K562 (cell line): ENCODE data around the gene DPP9. TPM values are rescaled to one million over a fixed set of nuclear protein-coding genes. Genes with fewer than 3 reads are reported as not detected.

Experiments used
- HSF4 ChIP-seq: fragments of 250-450 bp; sonication (Bioruptor Pico); IDR thresholded peaks from 2 replicates; pipeline ENCODE4 v2.1.2; 2022; ENCODE audit warnings: mild to moderate bottlenecking, moderate library complexity, borderline replicate concordance
- MECOM ChIP-seq: fragments of 250-450 bp; sonication (Bioruptor Pico); IDR thresholded peaks from 2 replicates; pipeline ENCODE4 v1.8.0; 2022; ENCODE audit warnings: inconsistent platforms
- POLR2AphosphoS2 ChIP-seq: IDR thresholded peaks from 2 replicates; pipeline ENCODE4 v1.6.1; 2012; ENCODE audit warnings: low read length, improper control_type of control experiment
- SMAD1 ChIP-seq: fragments of 150-350 bp; IDR thresholded peaks from 2 replicates; pipeline ENCODE4 v1.6.1; 2014; ENCODE audit warnings: low read length, low read depth; ENCODE audit not compliant: partially characterized antibody
- SUPT5H ChIP-seq: fragments of 450-650 bp; IDR thresholded peaks from 2 replicates; pipeline ENCODE4 v1.6.1; 2016
- ZNF133 ChIP-seq: fragments of 250-450 bp; sonication (Bioruptor Pico); IDR thresholded peaks from 2 replicates; pipeline ENCODE4 v1.4.0; 2020; ENCODE audit warnings: mild to moderate bottlenecking
- ZNF274 ChIP-seq: IDR thresholded peaks from 2 replicates; pipeline ENCODE4 v1.6.1; 2011; ENCODE audit warnings: low read depth, mild to moderate bottlenecking, low read length, moderate library complexity, borderline replicate concordance
- ZNF561 ChIP-seq: fragments of 450-650 bp; formaldehyde crosslinking; conservative IDR thresholded peaks from 2 replicates; pipeline ENCODE4 v1.4.0; 2020; ENCODE audit warnings: mild to moderate bottlenecking, moderate library complexity
- ZNF780A ChIP-seq: fragments of 250-450 bp; sonication (Bioruptor Pico); IDR thresholded peaks from 2 replicates; pipeline ENCODE4 v1.5.0; 2021; ENCODE audit warnings: mild to moderate bottlenecking
- polyA plus RNA-seq, 8 experiments: library from polyadenylated mRNA; depleted of rRNA in 4 of 8; stranded (reverse) in 5 of 8; unstranded in 3 of 8; fragments of >200 nt; fragmentation: Nextera tagmentation in 2 of 8; fragmentation: Illumina TruSeq in 1 of 8; extraction: Ambion mirVana in 2 of 8; extraction: Trizol in 1 of 8; gene quantifications; 2 replicates each; pipeline versions ENCODE4 v1.2.1 to v1.2.3, GENCODE V29; 2011 to 2014; ENCODE audit warnings: inconsistent platforms in 1 of 8, missing spikeins in 1 of 8
- total RNA-seq, 7 experiments: library from RNA; depleted of rRNA in 6 of 7; stranded (reverse); fragments of >200 nt in 6 of 7; fragmentation: Illumina TruSeq in 2 of 7; extraction: Trizol in 2 of 7; gene quantifications; 2 replicates each; pipeline versions ENCODE4 v1.2.1 to v1.2.3, GENCODE V29; 2011 to 2021; ENCODE audit warnings: low replicate concordance in 1 of 7
- TF ChIP-seq, protein P1 (sequence below), 3 experiments: fragments of 200-800 bp in 1 of 3; sonication (Bioruptor generic) in 1 of 3; sonication (generic) in 1 of 3; formaldehyde crosslinking in 1 of 3; IDR thresholded peaks; 2 replicates each; pipeline versions ENCODE4 v1.6.1 to v1.8.0; 2016 to 2022; ENCODE audit warnings: mild to moderate bottlenecking in 2 of 3, missing compliant biosample characterization in 2 of 3, missing genetic modification characterization in 2 of 3, missing genetic modification reagents in 1 of 3
- TF ChIP-seq, protein P2 (sequence below): sonication (generic); formaldehyde crosslinking; IDR thresholded peaks from 2 replicates; pipeline ENCODE4 v1.8.0; 2023; ENCODE audit warnings: mild to moderate bottlenecking, missing genetic modification reagents
- TF ChIP-seq, protein P3 (sequence below): fragments of 450-650 bp; IDR thresholded peaks from 2 replicates; pipeline ENCODE4 v1.6.1; 2016; ENCODE audit warnings: low read depth, mild to moderate bottlenecking, moderate library complexity
- TF ChIP-seq, protein P4 (sequence below): fragments of 450-650 bp; formaldehyde crosslinking; IDR thresholded peaks from 2 replicates; pipeline ENCODE4 v1.4.0; 2020; ENCODE audit warnings: mild to moderate bottlenecking, moderate library complexity

Gene DPP9
- total and polyA plus RNA-seq, 9 of the 15 experiments (the other 6 are each of a cell fraction or from before 2014, with no cell fraction given) = 0.90 to 66.7 (median 24.5) TPM

DNA sequence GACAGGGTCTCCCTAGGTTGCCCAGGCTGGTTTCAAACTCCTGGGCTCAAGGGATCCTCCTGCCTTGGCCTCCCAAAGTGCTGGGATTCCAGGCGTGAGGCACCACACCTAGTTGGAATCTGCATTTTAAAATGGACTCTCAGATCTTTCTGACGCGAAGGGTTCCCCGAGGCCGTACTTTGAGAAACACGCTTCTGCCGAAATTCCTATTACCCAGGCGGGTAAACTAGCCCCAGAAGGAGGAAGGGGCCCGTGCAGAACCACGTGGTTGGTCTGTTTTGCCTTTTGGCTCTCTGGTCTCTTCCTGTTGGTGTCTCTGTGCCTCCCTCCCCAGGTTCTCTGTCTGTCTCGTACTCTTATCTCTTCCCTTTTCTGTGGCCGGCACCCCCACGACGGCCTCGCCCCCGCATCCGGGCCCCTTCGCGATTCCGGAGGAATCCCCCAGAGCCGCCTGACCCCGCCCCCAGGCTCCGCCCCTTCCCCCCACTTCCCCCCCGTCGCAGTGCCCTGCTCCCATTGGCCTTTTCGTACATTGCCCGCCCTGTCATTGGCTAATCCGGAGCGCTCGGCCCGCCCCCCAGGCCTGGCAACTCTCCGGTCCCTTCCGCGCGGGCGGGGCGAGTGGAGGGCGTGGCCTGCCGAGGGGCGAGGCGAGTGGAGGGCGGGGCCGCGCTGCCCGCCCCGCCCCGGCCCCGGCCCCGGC lies 84.7 kb downstream of the DPP9 start, which contains the start of gene TNFAIP8L1 (continued):
- TF ChIP-seq ZNF274 (no peak), ZNF561 (no peak), ZNF780A (no peak), ZNF133 (no peak), SUPT5H (peak; percentile 21; the same call in 1 of the 2 replicates), SMAD1 (no peak), POLR2AphosphoS2 (no peak), HSF4 (CRISPR knock-in tag) (no peak), MECOM (peak; percentile 92)
- TF ChIP-seq, protein P1, sequence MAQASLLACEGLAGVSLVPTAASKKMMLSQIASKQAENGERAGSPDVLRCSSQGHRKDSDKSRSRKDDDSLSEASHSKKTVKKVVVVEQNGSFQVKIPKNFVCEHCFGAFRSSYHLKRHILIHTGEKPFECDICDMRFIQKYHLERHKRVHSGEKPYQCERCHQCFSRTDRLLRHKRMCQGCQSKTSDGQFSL (CRISPR knock-in tag; IDR thresholded peaks at IDR 0.05) = peak; percentile 97
- TF ChIP-seq, protein P1 (tag; IDR thresholded peaks at IDR 0.05) = peak in 1 of 2 experiments; percentile 94; a peak in 2 of 4 replicates
- TF ChIP-seq, protein P2, sequence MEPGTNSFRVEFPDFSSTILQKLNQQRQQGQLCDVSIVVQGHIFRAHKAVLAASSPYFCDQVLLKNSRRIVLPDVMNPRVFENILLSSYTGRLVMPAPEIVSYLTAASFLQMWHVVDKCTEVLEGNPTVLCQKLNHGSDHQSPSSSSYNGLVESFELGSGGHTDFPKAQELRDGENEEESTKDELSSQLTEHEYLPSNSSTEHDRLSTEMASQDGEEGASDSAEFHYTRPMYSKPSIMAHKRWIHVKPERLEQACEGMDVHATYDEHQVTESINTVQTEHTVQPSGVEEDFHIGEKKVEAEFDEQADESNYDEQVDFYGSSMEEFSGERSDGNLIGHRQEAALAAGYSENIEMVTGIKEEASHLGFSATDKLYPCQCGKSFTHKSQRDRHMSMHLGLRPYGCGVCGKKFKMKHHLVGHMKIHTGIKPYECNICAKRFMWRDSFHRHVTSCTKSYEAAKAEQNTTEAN (CRISPR knock-in tag) = no peak
- TF ChIP-seq, protein P3, sequence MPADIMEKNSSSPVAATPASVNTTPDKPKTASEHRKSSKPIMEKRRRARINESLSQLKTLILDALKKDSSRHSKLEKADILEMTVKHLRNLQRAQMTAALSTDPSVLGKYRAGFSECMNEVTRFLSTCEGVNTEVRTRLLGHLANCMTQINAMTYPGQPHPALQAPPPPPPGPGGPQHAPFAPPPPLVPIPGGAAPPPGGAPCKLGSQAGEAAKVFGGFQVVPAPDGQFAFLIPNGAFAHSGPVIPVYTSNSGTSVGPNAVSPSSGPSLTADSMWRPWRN = no peak
- TF ChIP-seq, protein P4, sequence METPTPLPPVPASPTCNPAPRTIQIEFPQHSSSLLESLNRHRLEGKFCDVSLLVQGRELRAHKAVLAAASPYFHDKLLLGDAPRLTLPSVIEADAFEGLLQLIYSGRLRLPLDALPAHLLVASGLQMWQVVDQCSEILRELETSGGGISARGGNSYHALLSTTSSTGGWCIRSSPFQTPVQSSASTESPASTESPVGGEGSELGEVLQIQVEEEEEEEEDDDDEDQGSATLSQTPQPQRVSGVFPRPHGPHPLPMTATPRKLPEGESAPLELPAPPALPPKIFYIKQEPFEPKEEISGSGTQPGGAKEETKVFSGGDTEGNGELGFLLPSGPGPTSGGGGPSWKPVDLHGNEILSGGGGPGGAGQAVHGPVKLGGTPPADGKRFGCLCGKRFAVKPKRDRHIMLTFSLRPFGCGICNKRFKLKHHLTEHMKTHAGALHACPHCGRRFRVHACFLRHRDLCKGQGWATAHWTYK (CRISPR knock-in tag) = no peak
